Endodermal cell (in vitro differentiated cells): ENCODE results near the gene TMED1. TPM values are rescaled to one million over a fixed set of nuclear protein-coding genes. Genes with fewer than 3 reads are reported as not detected.
A peak's percentile ranks its signal among the peaks of the same experiment; 100 is the strongest.

Source experiments
- DNase-seq: peaks from one replicate; pipeline ENCODE4 v3.0.0-alpha.2; 2017
- H3K27ac ChIP-seq: 2 replicates; pipeline ENCODE4 v1.5.1; 2013; ENCODE audit warnings: mild to moderate bottlenecking, low read depth, low read length, moderate library complexity
- H3K27me3 ChIP-seq: 2 replicates; pipeline ENCODE4 v1.6.1; 2013; ENCODE audit warnings: mild to moderate bottlenecking, low read length, moderate library complexity; ENCODE audit not compliant: insufficient read depth, control insufficient read depth, poor library complexity, severe bottlenecking
- H3K36me3 ChIP-seq: 2 replicates; pipeline ENCODE4 v1.7.0; 2013; ENCODE audit warnings: mild to moderate bottlenecking, low read length, moderate library complexity; ENCODE audit not compliant: control insufficient read depth, insufficient read depth
- H3K4me1 ChIP-seq: one replicate; pipeline ENCODE4 v1.7.0; 2013; ENCODE audit warnings: low read length; ENCODE audit not compliant: control insufficient read depth, insufficient read depth
- H3K4me3 ChIP-seq: 2 replicates; pipeline ENCODE4 v1.5.1; 2013; ENCODE audit warnings: mild to moderate bottlenecking, low read length, moderate library complexity
- H3K9ac ChIP-seq: 2 replicates; pipeline ENCODE4 v1.6.1; 2013; ENCODE audit warnings: mild to moderate bottlenecking, low read length, moderate library complexity; ENCODE audit not compliant: poor library complexity, severe bottlenecking; ENCODE audit errors: extremely low read depth
- H3K9me3 ChIP-seq: 2 replicates; pipeline ENCODE4 v1.6.1; 2013; ENCODE audit warnings: mild to moderate bottlenecking, low read length, moderate library complexity; ENCODE audit not compliant: control insufficient read depth
- H3K27ac Mint-ChIP-seq: 2 replicates; pipeline ENCODE4 v1.8.0; 2020; ENCODE audit warnings: mixed read lengths
- H3K27me3 Mint-ChIP-seq: 2 replicates; pipeline ENCODE4 v1.8.0; 2021; ENCODE audit warnings: mild to moderate bottlenecking, mixed read lengths; ENCODE audit not compliant: insufficient read depth
- H3K36me3 Mint-ChIP-seq: 2 replicates; pipeline ENCODE4 v1.8.0; 2020; ENCODE audit warnings: low read depth, mixed read lengths
- H3K4me1 Mint-ChIP-seq: 2 replicates; pipeline ENCODE4 v1.8.0; 2020; ENCODE audit warnings: mixed read lengths
- H3K4me3 Mint-ChIP-seq: 2 replicates; pipeline ENCODE4 v1.8.0; 2020; ENCODE audit warnings: mild to moderate bottlenecking, moderate library complexity, mixed read lengths
- H3K9me3 Mint-ChIP-seq: 2 replicates; pipeline ENCODE4 v1.8.0; 2020; ENCODE audit warnings: mild to moderate bottlenecking, mixed read lengths
- WGBS, 2 experiments: methylation state at CpG; one replicate each; pipeline versions ENCODE4 v1.1.5 to v1.1.7; 2013; ENCODE audit warnings: missing lambda C conversion rate in 2 of 2, mixed read lengths in 1 of 2; ENCODE audit not compliant: insufficient coverage in 1 of 2, insufficient read length in 1 of 2; 5-methylcytosine and 5-hydroxymethylcytosine counted together
- total RNA-seq, 2 donors: library from RNA; stranded (reverse); fragmentation: NEBNext Ultra II Directional in 1 of 2; extraction: Animal tissue kit (Norgen Biotek cat#: 25700) in 1 of 2; gene quantifications; 2 replicates in 1 of 2; 3 replicates in 1 of 2; pipeline ENCODE4 v1.2.1, GENCODE V29; 2021
- TF ChIP-seq, protein P1 (sequence below): fragments of 200-600 bp; sonication (generic); conservative IDR thresholded peaks from 2 replicates; pipeline ENCODE4 v1.5.0; 2021; ENCODE audit warnings: antibody characterized with exemption, mild to moderate bottlenecking

Gene TMED1
- total RNA-seq, 2 donors from 2014 or later: 19.7 to 34.5 TPM

GRCh38 chr19:10812902-10813404, 23.1 kb downstream of the TMED1 start:
- Mint-ChIP-seq H3K36me3 (peaks cover 32% of the 10 kb centered on the region), H3K4me3 (no peak overlapping the region), H3K27me3 (no peaks in the 10 kb centered on the region), H3K4me1 (no peaks in the 10 kb centered on the region), H3K9me3 (no peaks in the 10 kb centered on the region), H3K27ac (no peak overlapping the region)
- H3K27me3 ChIP-seq: no peaks in the 10 kb centered on the region
- H3K9me3 ChIP-seq: no peaks in the 10 kb centered on the region
- H3K4me1 ChIP-seq: no peaks in the 10 kb centered on the region
- no peak overlapping the region for H3K9ac ChIP-seq
- peak; percentile 43 for DNase-seq
- H3K4me3 ChIP-seq: no peak overlapping the region
- TF ChIP-seq, protein P1, sequence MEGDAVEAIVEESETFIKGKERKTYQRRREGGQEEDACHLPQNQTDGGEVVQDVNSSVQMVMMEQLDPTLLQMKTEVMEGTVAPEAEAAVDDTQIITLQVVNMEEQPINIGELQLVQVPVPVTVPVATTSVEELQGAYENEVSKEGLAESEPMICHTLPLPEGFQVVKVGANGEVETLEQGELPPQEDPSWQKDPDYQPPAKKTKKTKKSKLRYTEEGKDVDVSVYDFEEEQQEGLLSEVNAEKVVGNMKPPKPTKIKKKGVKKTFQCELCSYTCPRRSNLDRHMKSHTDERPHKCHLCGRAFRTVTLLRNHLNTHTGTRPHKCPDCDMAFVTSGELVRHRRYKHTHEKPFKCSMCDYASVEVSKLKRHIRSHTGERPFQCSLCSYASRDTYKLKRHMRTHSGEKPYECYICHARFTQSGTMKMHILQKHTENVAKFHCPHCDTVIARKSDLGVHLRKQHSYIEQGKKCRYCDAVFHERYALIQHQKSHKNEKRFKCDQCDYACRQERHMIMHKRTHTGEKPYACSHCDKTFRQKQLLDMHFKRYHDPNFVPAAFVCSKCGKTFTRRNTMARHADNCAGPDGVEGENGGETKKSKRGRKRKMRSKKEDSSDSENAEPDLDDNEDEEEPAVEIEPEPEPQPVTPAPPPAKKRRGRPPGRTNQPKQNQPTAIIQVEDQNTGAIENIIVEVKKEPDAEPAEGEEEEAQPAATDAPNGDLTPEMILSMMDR: no peak
- peaks cover 45% of the 10 kb centered on the region for H3K36me3 ChIP-seq
- 93 to 96% methylated on average over 7 to 9 of the region's 9 CpGs for WGBS, 2 experiments
- no peak overlapping the region for H3K27ac ChIP-seq

DNA sequence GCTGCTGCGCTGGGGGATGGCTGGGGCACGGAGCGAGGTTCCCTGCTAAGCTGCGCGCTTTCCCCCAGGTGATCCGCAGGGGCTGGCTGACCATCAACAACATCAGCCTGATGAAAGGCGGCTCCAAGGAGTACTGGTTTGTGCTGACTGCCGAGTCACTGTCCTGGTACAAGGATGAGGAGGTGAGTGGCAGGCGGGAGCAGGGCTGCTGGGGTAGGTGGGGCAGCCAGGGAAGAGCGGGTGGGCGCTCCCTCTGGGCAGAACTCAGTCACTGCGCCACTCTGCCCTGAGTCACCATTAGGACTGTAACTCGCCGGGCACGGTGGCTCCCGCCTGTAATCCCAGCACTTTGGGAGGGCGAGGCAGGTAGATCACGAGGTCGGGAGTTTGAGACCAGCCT, 23.8 kb downstream of the TMED1 start:
- Histone ChIP-seq H3K9me3 (no peaks in the 10 kb centered on the region), H3K4me3 (no peak overlapping the region), H3K27ac (no peak overlapping the region), H3K9ac (no peak overlapping the region), H3K36me3 (peaks cover 45% of the 10 kb centered on the region), H3K27me3 (no peaks in the 10 kb centered on the region), H3K4me1 (no peaks in the 10 kb centered on the region)
- TF ChIP-seq, protein P1: no peak
- WGBS, 2 experiments: 94 to 98% methylated on average over 12 to 19 of the region's 19 CpGs
- H3K4me3 Mint-ChIP-seq: no peak overlapping the region
- H3K27me3 Mint-ChIP-seq: no peaks in the 10 kb centered on the region
- peak; percentile 59 for DNase-seq
- peak overlapping the region; percentile 35 for H3K27ac Mint-ChIP-seq
- no peaks in the 10 kb centered on the region for H3K9me3 Mint-ChIP-seq
- no peaks in the 10 kb centered on the region for H3K4me1 Mint-ChIP-seq
- H3K36me3 Mint-ChIP-seq: peaks cover 33% of the 10 kb centered on the region

- H3K9me3 ChIP-seq: no peaks in the 10 kb centered on the region
- no peak overlapping the region for H3K9ac ChIP-seq
- H3K36me3 ChIP-seq: peaks cover 45% of the 10 kb centered on the region
- no peaks in the 10 kb centered on the region for H3K9me3 Mint-ChIP-seq
- peaks cover 33% of the 10 kb centered on the region for H3K36me3 Mint-ChIP-seq
- no peak for DNase-seq
- no peaks in the 10 kb centered on the region for H3K27me3 ChIP-seq
- no peak overlapping the region for H3K4me3 Mint-ChIP-seq
- H3K4me3 ChIP-seq: no peak overlapping the region
- no peaks in the 10 kb centered on the region for H3K4me1 Mint-ChIP-seq
- 94 to 95% methylated on average over 7 to 17 of the region's 17 CpGs for WGBS, 2 experiments
- no peaks in the 10 kb centered on the region for H3K4me1 ChIP-seq
- TF ChIP-seq, protein P1: no peak
- H3K27ac Mint-ChIP-seq: peak overlapping the region; percentile 35
- no peaks in the 10 kb centered on the region for H3K27me3 Mint-ChIP-seq
- no peak overlapping the region for H3K27ac ChIP-seq
Measured at GRCh38 chr19:10811391-10812111, 24.5 kb downstream of the TMED1 start.
